Smooth muscle cell of the brain vasculature (primary cell): ENCODE data around the gene DNAH14.

Experiments
- DNase-seq: peaks from one replicate; pipeline ENCODE4 v3.0.0-alpha.2; 2012; ENCODE audit warnings: low read depth, low spot score

Gene DNAH14

GRCh38 chr1:225406976-225407725, 477.7 kb downstream of the DNAH14 start:
- DNase-seq, result no peak

GRCh38 chr1:225407755-225408154, 478.3 kb downstream of the DNAH14 start:
- DNase-seq, result no peak

- no peak for DNase-seq
These were observed 478.8 kb downstream of the DNAH14 start for GRCh38 chr1:225408249-225408648.

- DNase-seq, result no peak
These were observed 479.6 kb downstream of the DNAH14 start for GRCh38 chr1:225409051-225409450.

GRCh38 chr1:225410036-225410435, 480.6 kb downstream of the DNAH14 start:
- DNase-seq, result no peak

- DNase-seq, result no peak
These were observed 482.8 kb downstream of the DNAH14 start for GRCh38 chr1:225412321-225412720.

- no peak for DNase-seq
These were observed 483.4 kb downstream of the DNAH14 start for GRCh38 chr1:225412803-225413351.

GRCh38 chr1:225413708-225414375, 484.4 kb downstream of the DNAH14 start:
- DNase-seq, result no peak

- no peak for DNase-seq
These were observed 485.8 kb downstream of the DNAH14 start for GRCh38 chr1:225415307-225415706.

GRCh38 chr1:225415967-225416745, 486.7 kb downstream of the DNAH14 start:
- no peak for DNase-seq

- DNase-seq, result no peak
These were observed 488.6 kb downstream of the DNAH14 start for GRCh38 chr1:225418059-225418458.

GRCh38 chr1:225418598-225418997, 489.1 kb downstream of the DNAH14 start:
- no peak for DNase-seq

GRCh38 chr1:225422031-225422605, 492.6 kb downstream of the DNAH14 start:
- DNase-seq, result no peak

GRCh38 chr1:225422795-225423517, 493.5 kb downstream of the DNAH14 start:
- DNase-seq, result no peak

GRCh38 chr1:225423518-225423855, 494.0 kb downstream of the DNAH14 start:
- no peak for DNase-seq

GRCh38 chr1:225424562-225425200, 495.2 kb downstream of the DNAH14 start:
- no peak for DNase-seq

- DNase-seq, result no peak
These were observed 495.8 kb downstream of the DNAH14 start for GRCh38 chr1:225425201-225425786.

- DNase-seq, result no peak
These were observed 497.1 kb downstream of the DNAH14 start for GRCh38 chr1:225426395-225427234.
